HepG2 (cell line): ENCODE measurements around the gene CNTD1. TPM values are rescaled to one million over a fixed set of nuclear protein-coding genes. Genes with fewer than 3 reads are reported as not detected.

Experiments
- BRD4 ChIP-seq: sonication (generic); formaldehyde crosslinking; IDR thresholded peaks from 2 replicates; pipeline ENCODE4 v1.4.0; 2020; ENCODE audit warnings: missing genetic modification reagents
- CENPX ChIP-seq: sonication (generic); formaldehyde crosslinking; IDR thresholded peaks from 2 replicates; pipeline ENCODE4 v1.9.0; 2021; ENCODE audit warnings: mild to moderate bottlenecking, missing genetic modification reagents, moderate library complexity
- EED ChIP-seq: sonication (generic); formaldehyde crosslinking; IDR thresholded peaks from 2 replicates; pipeline ENCODE4 v1.5.0; 2020; ENCODE audit warnings: mild to moderate bottlenecking, missing genetic modification reagents
- GZF1 ChIP-seq: sonication (generic); formaldehyde crosslinking; IDR thresholded peaks from 2 replicates; pipeline ENCODE4 v1.5.1; 2020; ENCODE audit warnings: mild to moderate bottlenecking, missing genetic modification reagents
- KDM5A ChIP-seq: fragments of 200-600 bp; sonication (generic); IDR thresholded peaks from 2 replicates; pipeline ENCODE4 v1.7.0; 2018; ENCODE audit warnings: antibody characterized with exemption, mild to moderate bottlenecking, low read length, borderline replicate concordance
- KLF13 ChIP-seq: sonication (generic); formaldehyde crosslinking; IDR thresholded peaks from 2 replicates; pipeline ENCODE4 v1.4.0; 2020; ENCODE audit warnings: mild to moderate bottlenecking, missing genetic modification reagents
- MTF2 ChIP-seq: sonication (generic); formaldehyde crosslinking; IDR thresholded peaks from 2 replicates; pipeline ENCODE4 v1.5.0; 2020; ENCODE audit warnings: missing genetic modification reagents, borderline replicate concordance
- NFRKB ChIP-seq: fragments of 450-650 bp; IDR thresholded peaks from 2 replicates; pipeline ENCODE4 v1.6.1; 2017
- SMAD9 ChIP-seq: sonication (generic); formaldehyde crosslinking; IDR thresholded peaks from 2 replicates; pipeline ENCODE4 v1.5.1; 2020; ENCODE audit warnings: mild to moderate bottlenecking, missing genetic modification reagents
- SMARCC2 ChIP-seq: fragments of 450-650 bp; IDR thresholded peaks from 2 replicates; pipeline ENCODE4 v1.6.1; 2017; ENCODE audit warnings: antibody characterized with exemption, mild to moderate bottlenecking
- SP2 ChIP-seq: sonication (generic); formaldehyde crosslinking; IDR thresholded peaks from 2 replicates; pipeline ENCODE4 v1.5.1; 2020; ENCODE audit warnings: mild to moderate bottlenecking, missing genetic modification reagents
- ZNF12 ChIP-seq: sonication (generic); formaldehyde crosslinking; IDR thresholded peaks from 2 replicates; pipeline ENCODE4 v1.5.0; 2020; ENCODE audit warnings: missing genetic modification reagents
- ZNF232 ChIP-seq: sonication (generic); formaldehyde crosslinking; IDR thresholded peaks from 2 replicates; pipeline ENCODE4 v1.4.0; 2020; ENCODE audit warnings: missing genetic modification reagents, borderline replicate concordance
- ZNF367 ChIP-seq: sonication (generic); formaldehyde crosslinking; IDR thresholded peaks from 2 replicates; pipeline ENCODE4 v1.4.0; 2020; ENCODE audit warnings: missing genetic modification reagents, borderline replicate concordance
- ZNF549 ChIP-seq: sonication (generic); formaldehyde crosslinking; IDR thresholded peaks from 2 replicates; pipeline ENCODE4 v1.5.0; 2020; ENCODE audit warnings: missing genetic modification reagents
- ZNF558 ChIP-seq: sonication (generic); formaldehyde crosslinking; IDR thresholded peaks from 2 replicates; pipeline ENCODE4 v1.9.0; 2022; ENCODE audit warnings: mild to moderate bottlenecking, missing genetic modification reagents, borderline replicate concordance
- ZNF563 ChIP-seq: sonication (generic); formaldehyde crosslinking; IDR thresholded peaks from 2 replicates; pipeline ENCODE4 v1.8.0; 2022; ENCODE audit warnings: mild to moderate bottlenecking, moderate library complexity, missing genetic modification reagents
- ZNF644 ChIP-seq: IDR thresholded peaks from 2 replicates; pipeline ENCODE4 v1.6.1; 2016; ENCODE audit warnings: low read depth
- ZNF704 ChIP-seq: sonication (generic); formaldehyde crosslinking; IDR thresholded peaks from 2 replicates; pipeline ENCODE4 v1.8.1; 2023; ENCODE audit warnings: mild to moderate bottlenecking, inconsistent platforms, moderate library complexity, missing genetic modification reagents, borderline replicate concordance
- ZNF781 ChIP-seq: sonication (generic); formaldehyde crosslinking; IDR thresholded peaks from 2 replicates; pipeline ENCODE4 v1.5.1; 2020; ENCODE audit warnings: borderline replicate concordance, mild to moderate bottlenecking, missing genetic modification reagents; ENCODE audit errors: not compliant biosample characterization
- polyA plus RNA-seq, 8 experiments: library from polyadenylated mRNA; depleted of rRNA in 3 of 8; stranded (reverse) in 7 of 8; unstranded in 1 of 8; fragments of >200 nt; fragmentation: Illumina TruSeq in 4 of 8; extraction: Trizol in 4 of 8; gene quantifications; 2 replicates each; pipeline versions ENCODE4 v1.2.1 to v1.2.3, GENCODE V29; 2011 to 2016; ENCODE audit warnings: low read depth in 4 of 8, missing spikeins in 1 of 8, mixed read lengths in 1 of 8; ENCODE audit not compliant: insufficient read depth in 1 of 8
- total RNA-seq, 5 experiments: library from RNA; depleted of rRNA; stranded (reverse); fragments of >200 nt; fragmentation: Illumina TruSeq; extraction: Trizol; gene quantifications; 2 replicates each; pipeline ENCODE4 v1.2.3, GENCODE V29; 2016; ENCODE audit warnings: low read depth in 1 of 5
- TF ChIP-seq, protein P1 (sequence below): sonication (generic); formaldehyde crosslinking; conservative IDR thresholded peaks from 2 replicates; pipeline ENCODE4 v1.4.0; 2020; ENCODE audit warnings: missing genetic modification reagents
- TF ChIP-seq, protein P2 (sequence below): sonication (generic); formaldehyde crosslinking; IDR thresholded peaks from 2 replicates; pipeline ENCODE4 v1.4.0; 2020; ENCODE audit warnings: mild to moderate bottlenecking, missing genetic modification reagents, borderline replicate concordance
- TF ChIP-seq, protein P3 (sequence below): sonication (generic); formaldehyde crosslinking; IDR thresholded peaks from 2 replicates; pipeline ENCODE4 v1.9.0; 2022; ENCODE audit warnings: low read depth, missing genetic modification reagents

The CNTD1 gene
- total and polyA plus RNA-seq, 2 of the 13 experiments (the other 11 are each of a cell fraction or from before 2014, with no cell fraction given) = 0.11 to 0.15 TPM

DNA sequence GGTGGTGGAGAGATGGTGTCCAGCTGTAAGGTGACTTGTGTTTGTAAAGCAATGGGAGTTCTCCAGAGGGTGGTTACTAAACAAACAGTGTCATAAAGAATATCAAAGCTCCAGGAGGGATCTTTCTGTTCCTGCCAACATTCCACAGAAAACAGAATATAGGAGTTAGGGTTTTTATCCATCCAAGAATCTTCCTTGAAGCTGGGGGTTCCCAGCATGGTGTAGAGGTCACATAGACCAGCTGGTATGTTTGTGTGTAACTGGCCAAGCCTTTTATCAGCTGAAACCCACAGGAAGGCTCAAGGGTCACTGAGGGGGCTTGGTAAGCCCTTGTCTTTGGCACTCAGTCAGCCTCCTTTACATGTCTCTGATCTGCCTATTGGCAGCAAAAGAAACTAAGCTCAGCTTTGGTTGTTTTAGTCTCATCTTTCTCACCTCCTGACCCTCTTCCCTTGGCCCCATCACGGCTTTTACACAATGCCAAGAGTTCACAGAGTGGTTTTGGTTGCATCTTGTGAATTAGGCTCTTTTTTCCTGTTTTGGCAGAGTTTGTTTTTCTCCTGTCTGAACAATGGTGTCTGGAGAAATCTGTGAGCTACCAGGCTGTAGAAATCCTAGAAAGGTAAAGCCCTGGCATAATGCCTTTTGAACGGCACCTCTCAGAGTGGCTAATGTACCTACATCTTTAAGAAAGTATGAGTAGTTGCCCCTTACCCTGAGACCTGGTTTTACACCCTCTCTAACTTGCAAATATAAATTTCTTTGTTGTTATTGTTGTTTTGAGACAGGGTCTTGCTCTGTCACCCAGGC lies 4.6 kb downstream of the CNTD1 start (continued):
- TF ChIP-seq, protein P1, sequence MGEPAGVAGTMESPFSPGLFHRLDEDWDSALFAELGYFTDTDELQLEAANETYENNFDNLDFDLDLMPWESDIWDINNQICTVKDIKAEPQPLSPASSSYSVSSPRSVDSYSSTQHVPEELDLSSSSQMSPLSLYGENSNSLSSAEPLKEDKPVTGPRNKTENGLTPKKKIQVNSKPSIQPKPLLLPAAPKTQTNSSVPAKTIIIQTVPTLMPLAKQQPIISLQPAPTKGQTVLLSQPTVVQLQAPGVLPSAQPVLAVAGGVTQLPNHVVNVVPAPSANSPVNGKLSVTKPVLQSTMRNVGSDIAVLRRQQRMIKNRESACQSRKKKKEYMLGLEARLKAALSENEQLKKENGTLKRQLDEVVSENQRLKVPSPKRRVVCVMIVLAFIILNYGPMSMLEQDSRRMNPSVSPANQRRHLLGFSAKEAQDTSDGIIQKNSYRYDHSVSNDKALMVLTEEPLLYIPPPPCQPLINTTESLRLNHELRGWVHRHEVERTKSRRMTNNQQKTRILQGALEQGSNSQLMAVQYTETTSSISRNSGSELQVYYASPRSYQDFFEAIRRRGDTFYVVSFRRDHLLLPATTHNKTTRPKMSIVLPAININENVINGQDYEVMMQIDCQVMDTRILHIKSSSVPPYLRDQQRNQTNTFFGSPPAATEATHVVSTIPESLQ (CRISPR knock-in tag) = no peak
- TF ChIP-seq ZNF232 (CRISPR knock-in tag) (peak; percentile 60; the same call in 1 of the 2 replicates), SMAD9 (no peak), KLF13 (CRISPR knock-in tag) (no peak), ZNF781 (CRISPR knock-in tag) (no peak), ZNF549 (CRISPR knock-in tag) (no peak), ZNF644 (CRISPR knock-in tag) (peak; percentile 86), NFRKB (no peak), ZNF558 (CRISPR knock-in tag) (no peak), ZNF12 (CRISPR knock-in tag) (no peak), EED (CRISPR knock-in tag) (no peak), KDM5A (no peak), BRD4 (CRISPR knock-in tag) (no peak), CENPX (CRISPR knock-in tag) (no peak), ZNF367 (CRISPR knock-in tag) (no peak), SMARCC2 (no peak), ZNF704 (CRISPR knock-in tag) (no peak), MTF2 (no peak), GZF1 (CRISPR knock-in tag) (no peak), ZNF563 (CRISPR knock-in tag) (no peak), SP2 (no peak)
- TF ChIP-seq, protein P2, sequence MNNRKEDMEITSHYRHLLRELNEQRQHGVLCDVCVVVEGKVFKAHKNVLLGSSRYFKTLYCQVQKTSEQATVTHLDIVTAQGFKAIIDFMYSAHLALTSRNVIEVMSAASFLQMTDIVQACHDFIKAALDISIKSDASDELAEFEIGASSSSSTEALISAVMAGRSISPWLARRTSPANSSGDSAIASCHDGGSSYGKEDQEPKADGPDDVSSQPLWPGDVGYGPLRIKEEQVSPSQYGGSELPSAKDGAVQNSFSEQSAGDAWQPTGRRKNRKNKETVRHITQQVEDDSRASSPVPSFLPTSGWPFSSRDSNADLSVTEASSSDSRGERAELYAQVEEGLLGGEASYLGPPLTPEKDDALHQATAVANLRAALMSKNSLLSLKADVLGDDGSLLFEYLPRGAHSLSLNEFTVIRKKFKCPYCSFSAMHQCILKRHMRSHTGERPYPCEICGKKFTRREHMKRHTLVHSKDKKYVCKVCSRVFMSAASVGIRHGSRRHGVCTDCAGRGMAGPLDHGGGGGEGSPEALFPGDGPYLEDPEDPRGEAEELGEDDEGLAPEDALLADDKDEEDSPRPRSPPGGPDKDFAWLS (CRISPR knock-in tag) = no peak
- TF ChIP-seq, protein P3, sequence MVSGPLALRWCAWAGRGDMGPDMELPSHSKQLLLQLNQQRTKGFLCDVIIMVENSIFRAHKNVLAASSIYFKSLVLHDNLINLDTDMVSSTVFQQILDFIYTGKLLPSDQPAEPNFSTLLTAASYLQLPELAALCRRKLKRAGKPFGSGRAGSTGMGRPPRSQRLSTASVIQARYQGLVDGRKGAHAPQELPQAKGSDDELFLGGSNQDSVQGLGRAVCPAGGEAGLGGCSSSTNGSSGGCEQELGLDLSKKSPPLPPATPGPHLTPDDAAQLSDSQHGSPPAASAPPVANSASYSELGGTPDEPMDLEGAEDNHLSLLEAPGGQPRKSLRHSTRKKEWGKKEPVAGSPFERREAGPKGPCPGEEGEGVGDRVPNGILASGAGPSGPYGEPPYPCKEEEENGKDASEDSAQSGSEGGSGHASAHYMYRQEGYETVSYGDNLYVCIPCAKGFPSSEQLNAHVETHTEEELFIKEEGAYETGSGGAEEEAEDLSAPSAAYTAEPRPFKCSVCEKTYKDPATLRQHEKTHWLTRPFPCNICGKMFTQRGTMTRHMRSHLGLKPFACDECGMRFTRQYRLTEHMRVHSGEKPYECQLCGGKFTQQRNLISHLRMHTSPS (CRISPR knock-in tag) = no peak
